Transverse colon (tissue), 4 donors: ENCODE data around the gene ELOVL4.

Source experiments
- CTCF ChIP-seq, 5 experiments: fragments of 200-600 bp in 3 of 5; fragments of 450-650 bp in 2 of 5; sonication (generic) in 3 of 5; IDR thresholded peaks; 1 replicate in 2 of 5; 2 replicates in 3 of 5; pipeline ENCODE4 v1.5.1; 2016 to 2017; ENCODE audit warnings: antibody characterized with exemption in 5 of 5, inconsistent platforms in 3 of 5, mild to moderate bottlenecking in 2 of 5, moderate library complexity in 1 of 5
- EP300 ChIP-seq: sonication (generic); formaldehyde crosslinking; IDR thresholded peaks from one replicate; pipeline ENCODE4 v1.6.1; 2017; ENCODE audit warnings: antibody characterized with exemption, low read depth
- POLR2A ChIP-seq: fragments of 450-650 bp; IDR thresholded peaks from one replicate; pipeline ENCODE4 v1.6.1; 2016; ENCODE audit warnings: antibody characterized with exemption, mild to moderate bottlenecking, moderate library complexity
- POLR2AphosphoS5 ChIP-seq, 3 donors: sonication (generic); formaldehyde crosslinking; IDR thresholded peaks; one replicate each; pipeline ENCODE4 v1.6.1; 2016; ENCODE audit warnings: antibody characterized with exemption in 3 of 3

DNA sequence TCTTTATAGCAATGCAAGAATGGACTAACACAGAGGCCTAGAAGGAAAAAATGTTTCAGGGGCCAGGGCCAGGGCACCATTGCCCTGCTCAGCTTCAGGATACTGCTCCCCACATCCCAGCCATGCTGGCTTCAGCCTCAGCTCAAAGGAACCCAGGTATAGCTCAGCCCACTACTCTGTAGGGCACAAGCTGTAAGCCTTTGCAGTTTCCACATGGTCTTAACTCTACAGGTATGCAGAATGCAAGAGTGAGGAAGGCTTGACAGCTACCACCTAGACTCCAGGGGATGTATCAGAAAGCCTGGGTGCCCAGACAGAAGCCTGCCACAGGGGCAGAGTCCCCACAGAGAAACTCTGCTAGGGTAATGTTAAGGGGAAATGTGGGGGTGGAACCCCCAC lies 46.6 kb upstream of the ELOVL4 start:
- no peak for TF ChIP-seq CTCF (IDR thresholded peaks at IDR 0.05)
- no peak for TF ChIP-seq POLR2AphosphoS5 (IDR thresholded peaks at IDR 0.05)
- TF ChIP-seq POLR2A = no peak
- no peak for TF ChIP-seq EP300
